ENCODE measurements around the gene MED13L.

GRCh38 chr12:116207274-116207673 is 70.2 kb downstream of the MED13L start:
- no peak for TF ChIP-seq CTCF (IDR thresholded peaks at IDR 0.05; ENCODE audit: extremely low read depth in 1 of 2, insufficient read depth in 1 of 2, low read depth in 1 of 2, low read length in 2 of 2)
- TF ChIP-seq POLR2AphosphoS5 (IDR thresholded peaks at IDR 0.05; ENCODE audit: insufficient read depth, low read depth, low read length), result no peak
- TF ChIP-seq MYC (IDR thresholded peaks at IDR 0.05; ENCODE audit: low read depth, low read length), result no peak
- no peak for TF ChIP-seq POLR2A (IDR thresholded peaks at IDR 0.05; ENCODE audit: low read depth, low read length)
- TF ChIP-seq EZH2 (IDR thresholded peaks at IDR 0.05; ENCODE audit: borderline replicate concordance, low read depth, low read length, severe bottlenecking), result no peak
- no peak for TF ChIP-seq MAX (IDR thresholded peaks at IDR 0.05; ENCODE audit: insufficient read depth, insufficient read length)
- TF ChIP-seq JUN (IDR thresholded peaks at IDR 0.05; ENCODE audit: borderline replicate concordance, insufficient read depth, insufficient read length, low read depth), result no peak
- no peak for TF ChIP-seq FOS (IDR thresholded peaks at IDR 0.05; ENCODE audit: borderline replicate concordance, insufficient read depth, low read length)
- no peak for TF ChIP-seq GATA2 (IDR thresholded peaks at IDR 0.05; ENCODE audit: insufficient read depth, insufficient read length, low read depth, low read length)
